Measurements from ENCODE around the gene HIVEP2. TPM values are rescaled to one million over a fixed set of nuclear protein-coding genes. Genes with fewer than 3 reads are reported as not detected.

HIVEP2 gene
- polyA plus RNA-seq, 2 of the 4 experiments (the other 2 are of a cell fraction), result 2.2 to 2.6 TPM

DNA sequence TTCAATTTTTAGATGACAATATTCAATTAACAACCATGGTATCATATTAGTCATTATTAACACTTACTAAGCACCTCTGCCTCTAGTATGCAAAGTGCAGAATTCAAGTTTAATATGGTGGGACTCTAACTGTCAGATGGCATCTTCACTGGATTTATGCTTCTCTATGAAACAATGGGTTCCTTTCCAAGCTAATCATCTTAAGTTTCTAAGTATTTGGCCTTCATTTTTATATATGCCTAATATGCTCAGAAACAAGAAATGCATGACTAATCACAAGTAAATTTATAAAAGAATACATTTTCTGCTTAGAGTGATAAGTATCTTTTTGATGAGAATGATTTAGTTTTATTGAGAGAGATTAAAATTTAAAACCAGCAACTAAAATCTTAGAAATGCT lies 144.7 kb downstream of the HIVEP2 start:
- CTCF ChIA-PET, result no interaction called here
- TF ChIP-seq EHMT2 (IDR thresholded peaks at IDR 0.05; ENCODE audit: low read depth) (no peak), ZNF302 (CRISPR knock-in tag; IDR thresholded peaks at IDR 0.05) (no peak), FOSL2 (IDR thresholded peaks at IDR 0.05) (no peak), FOSL2 (CRISPR knock-in tag; IDR thresholded peaks at IDR 0.05) (no peak), TFCP2L1 (CRISPR knock-in tag; IDR thresholded peaks at IDR 0.05) (no peak), NPAS2 (CRISPR knock-in tag; IDR thresholded peaks at IDR 0.05; ENCODE audit: borderline replicate concordance) (no peak), HOXB5 (CRISPR knock-in tag; IDR thresholded peaks at IDR 0.05) (no peak), CEBPB (IDR thresholded peaks at IDR 0.05) (no peak), ELK1 (IDR thresholded peaks at IDR 0.05; ENCODE audit: low read depth, low read length) (no peak), NR3C1 (IDR thresholded peaks at IDR 0.05) (no peak), MAZ (IDR thresholded peaks at IDR 0.05; ENCODE audit: borderline replicate concordance, low read depth, low read length) (no peak), FOXS1 (CRISPR knock-in tag; IDR thresholded peaks at IDR 0.05) (no peak), CHD4 (IDR thresholded peaks at IDR 0.05; ENCODE audit: borderline replicate concordance) (no peak)
- TF ChIP-seq, protein P1, sequence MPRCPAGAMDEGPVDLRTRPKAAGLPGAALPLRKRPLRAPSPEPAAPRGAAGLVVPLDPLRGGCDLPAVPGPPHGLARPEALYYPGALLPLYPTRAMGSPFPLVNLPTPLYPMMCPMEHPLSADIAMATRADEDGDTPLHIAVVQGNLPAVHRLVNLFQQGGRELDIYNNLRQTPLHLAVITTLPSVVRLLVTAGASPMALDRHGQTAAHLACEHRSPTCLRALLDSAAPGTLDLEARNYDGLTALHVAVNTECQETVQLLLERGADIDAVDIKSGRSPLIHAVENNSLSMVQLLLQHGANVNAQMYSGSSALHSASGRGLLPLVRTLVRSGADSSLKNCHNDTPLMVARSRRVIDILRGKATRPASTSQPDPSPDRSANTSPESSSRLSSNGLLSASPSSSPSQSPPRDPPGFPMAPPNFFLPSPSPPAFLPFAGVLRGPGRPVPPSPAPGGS (IDR thresholded peaks at IDR 0.05), result no peak
- TF ChIP-seq, protein P2, sequence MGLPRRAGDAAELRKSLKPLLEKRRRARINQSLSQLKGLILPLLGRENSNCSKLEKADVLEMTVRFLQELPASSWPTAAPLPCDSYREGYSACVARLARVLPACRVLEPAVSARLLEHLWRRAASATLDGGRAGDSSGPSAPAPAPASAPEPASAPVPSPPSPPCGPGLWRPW (IDR thresholded peaks at IDR 0.05), result no peak
- TF ChIP-seq, protein P3, sequence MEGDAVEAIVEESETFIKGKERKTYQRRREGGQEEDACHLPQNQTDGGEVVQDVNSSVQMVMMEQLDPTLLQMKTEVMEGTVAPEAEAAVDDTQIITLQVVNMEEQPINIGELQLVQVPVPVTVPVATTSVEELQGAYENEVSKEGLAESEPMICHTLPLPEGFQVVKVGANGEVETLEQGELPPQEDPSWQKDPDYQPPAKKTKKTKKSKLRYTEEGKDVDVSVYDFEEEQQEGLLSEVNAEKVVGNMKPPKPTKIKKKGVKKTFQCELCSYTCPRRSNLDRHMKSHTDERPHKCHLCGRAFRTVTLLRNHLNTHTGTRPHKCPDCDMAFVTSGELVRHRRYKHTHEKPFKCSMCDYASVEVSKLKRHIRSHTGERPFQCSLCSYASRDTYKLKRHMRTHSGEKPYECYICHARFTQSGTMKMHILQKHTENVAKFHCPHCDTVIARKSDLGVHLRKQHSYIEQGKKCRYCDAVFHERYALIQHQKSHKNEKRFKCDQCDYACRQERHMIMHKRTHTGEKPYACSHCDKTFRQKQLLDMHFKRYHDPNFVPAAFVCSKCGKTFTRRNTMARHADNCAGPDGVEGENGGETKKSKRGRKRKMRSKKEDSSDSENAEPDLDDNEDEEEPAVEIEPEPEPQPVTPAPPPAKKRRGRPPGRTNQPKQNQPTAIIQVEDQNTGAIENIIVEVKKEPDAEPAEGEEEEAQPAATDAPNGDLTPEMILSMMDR (IDR thresholded peaks at IDR 0.05), result no peak
- DNase-seq (ENCODE audit: low read depth in 1 of 2, low spot score in 1 of 2), result no peak
- H3K27ac ChIP-seq, result no peak overlapping the region
- ATAC-seq, result no peak
- no peak overlapping the region for H3K4me3 ChIP-seq
- no peaks in the 10 kb centered on the region for H3K9me3 ChIP-seq
- POLR2A ChIA-PET, result no interaction called here
- H3K4me2 ChIP-seq, result no peak overlapping the region
- H3K4me1 ChIP-seq, result peaks cover 22% of the 10 kb centered on the region
- no peak for FAIRE-seq

- POLR2A ChIA-PET, result no interaction called here
- TF ChIP-seq MYC (IDR thresholded peaks at IDR 0.05; ENCODE audit: borderline replicate concordance, low read length), result no peak
- TF ChIP-seq, protein P4, sequence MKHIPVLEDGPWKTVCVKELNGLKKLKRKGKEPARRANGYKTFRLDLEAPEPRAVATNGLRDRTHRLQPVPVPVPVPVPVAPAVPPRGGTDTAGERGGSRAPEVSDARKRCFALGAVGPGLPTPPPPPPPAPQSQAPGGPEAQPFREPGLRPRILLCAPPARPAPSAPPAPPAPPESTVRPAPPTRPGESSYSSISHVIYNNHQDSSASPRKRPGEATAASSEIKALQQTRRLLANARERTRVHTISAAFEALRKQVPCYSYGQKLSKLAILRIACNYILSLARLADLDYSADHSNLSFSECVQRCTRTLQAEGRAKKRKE (CRISPR knock-in tag; IDR thresholded peaks at IDR 0.05; ENCODE audit: low read depth), result no peak
- TF ChIP-seq USF2 (IDR thresholded peaks at IDR 0.05), result no peak
- no peak for TF ChIP-seq EHMT2 (IDR thresholded peaks at IDR 0.05; ENCODE audit: low read depth)
- TF ChIP-seq CHD4 (IDR thresholded peaks at IDR 0.05; ENCODE audit: borderline replicate concordance), result no peak
- TF ChIP-seq ZFP36 (IDR thresholded peaks at IDR 0.05; ENCODE audit: borderline replicate concordance, partially characterized antibody), result no peak
- TF ChIP-seq, protein P1 (IDR thresholded peaks at IDR 0.05), result no peak
- no peak for TF ChIP-seq TFCP2L1 (CRISPR knock-in tag; IDR thresholded peaks at IDR 0.05)
- TF ChIP-seq SREBF2 (IDR thresholded peaks at IDR 0.05), result no peak
- TF ChIP-seq CHD2 (IDR thresholded peaks at IDR 0.05; ENCODE audit: low read length, partially characterized antibody), result no peak
- Histone ChIP-seq H3K4me2 (no peak overlapping the region), H3K9me3 (no peaks in the 10 kb centered on the region), H3K4me1 (peaks cover 22% of the 10 kb centered on the region), H3K27ac (no peak overlapping the region), H3K4me3 (no peak overlapping the region)
- FAIRE-seq (no peak), DNase-seq (ENCODE audit: low read depth in 1 of 2, low spot score in 1 of 2) (no peak), ATAC-seq (no peak)
- CTCF ChIA-PET, result no interaction called here
- WGBS (ENCODE audit: missing lambda C conversion rate), result 95% methylated on average over 1 of the region's 1 CpG
Measured at GRCh38 chr6:142799639-142800038, 145.3 kb downstream of the HIVEP2 start.
